ENCODE measurements around the gene PLP2. TPM values are rescaled to one million over a fixed set of nuclear protein-coding genes. Genes with fewer than 3 reads are reported as not detected.
A peak's percentile ranks its signal among the peaks of the same experiment; 100 is the strongest.

PLP2 gene
- polyA plus RNA-seq, 2 of the 4 experiments (the other 2 are of a cell fraction), result 164 to 209 TPM

GRCh38 chrX:49189606-49190005, 17.9 kb downstream of the PLP2 start (continued):
- no peak for TF ChIP-seq E2F6 (IDR thresholded peaks at IDR 0.05; ENCODE audit: borderline replicate concordance, low read depth)
- no peak for TF ChIP-seq ZC3H11A (IDR thresholded peaks at IDR 0.05)
- no peak for TF ChIP-seq PHF8 (IDR thresholded peaks at IDR 0.05; ENCODE audit: borderline replicate concordance, low read depth)
- TF ChIP-seq MAFK (IDR thresholded peaks at IDR 0.05; ENCODE audit: partially characterized antibody), result no peak

- Histone ChIP-seq H3K27ac (peak overlapping the region; percentile 90 to 98), H3K4me3 (peak overlapping the region; percentile 76), H3K4me2 (peak overlapping the region; percentile 87), H3K9me3 (no peaks in the 10 kb centered on the region), H3K4me1 (peaks cover 24% of the 10 kb centered on the region; the same call in 2 of the 3 replicates)
- ATAC-seq, result peak; percentile 91 to 95
- FAIRE-seq, result peak; percentile 100
- POLR2A ChIA-PET, result interaction anchor here (0.7 to 1.3 kb wide), 21 partner anchors 9 to 560 kb away, joined by 3 to 16 read pairs (median 4); partner anchors contain the start of genes CCDC22, PLP2, PRAF2 and SYP
- WGBS (ENCODE audit: missing lambda C conversion rate), result under 1% methylated on average over 26 of the region's 32 CpGs
- DNase-seq (ENCODE audit: low read depth in 1 of 2, low spot score in 1 of 2), result peak; percentile 95 to 100
- CTCF ChIA-PET, result interaction anchor here (1.1 to 1.3 kb wide), 2 partner anchors 10 to 59 kb away, joined by 3 to 4 read pairs; no protein-coding TSS in a partner anchor
- no peak for TF ChIP-seq NR3C1 (IDR thresholded peaks at IDR 0.05)
- TF ChIP-seq BHLHE40 (IDR thresholded peaks at IDR 0.05; ENCODE audit: low read depth, low read length), result no peak
- TF ChIP-seq HOXA7 (CRISPR knock-in tag; IDR thresholded peaks at IDR 0.05), result no peak
- no peak for TF ChIP-seq ZC3H11A (IDR thresholded peaks at IDR 0.05)
- no peak for TF ChIP-seq GATA3 (IDR thresholded peaks at IDR 0.05; ENCODE audit: borderline replicate concordance)
- TF ChIP-seq EHMT2 (IDR thresholded peaks at IDR 0.05; ENCODE audit: low read depth), result no peak
- TF ChIP-seq HDAC2 (IDR thresholded peaks at IDR 0.05), result no peak
- TF ChIP-seq TP53 (CRISPR knock-in tag; IDR thresholded peaks at IDR 0.05), result no peak
- TF ChIP-seq EP300 (IDR thresholded peaks at IDR 0.05), result no peak
- TF ChIP-seq E2F6 (IDR thresholded peaks at IDR 0.05; ENCODE audit: borderline replicate concordance, low read depth), result no peak
- TF ChIP-seq ZSCAN20 (CRISPR knock-in tag; IDR thresholded peaks at IDR 0.05), result no peak
- TF ChIP-seq CBX2 (IDR thresholded peaks at IDR 0.05; ENCODE audit: borderline replicate concordance, low read depth), result no peak
- peak; percentile 94 for TF ChIP-seq PBX3 (IDR thresholded peaks at IDR 0.05)
- TF ChIP-seq FOSL2 (IDR thresholded peaks at IDR 0.05), result no peak
- TF ChIP-seq FOSL2 (CRISPR knock-in tag; IDR thresholded peaks at IDR 0.05), result no peak
- TF ChIP-seq ZFP36 (IDR thresholded peaks at IDR 0.05; ENCODE audit: borderline replicate concordance, partially characterized antibody), result no peak
- no peak for TF ChIP-seq MAFK (IDR thresholded peaks at IDR 0.05; ENCODE audit: partially characterized antibody)
- no peak for TF ChIP-seq HMGXB4 (CRISPR knock-in tag; IDR thresholded peaks at IDR 0.05; ENCODE audit: borderline replicate concordance)
- no peak for TF ChIP-seq RAD21 (conservative IDR thresholded peaks at IDR 0.05 in 1 of 2, IDR thresholded peaks at IDR 0.05 in 1 of 2)
- peak; percentile 95 for TF ChIP-seq POLR2A (IDR thresholded peaks at IDR 0.05; ENCODE audit: low read length)
- no peak for TF ChIP-seq NPAS2 (CRISPR knock-in tag; IDR thresholded peaks at IDR 0.05; ENCODE audit: borderline replicate concordance)
- TF ChIP-seq HEYL (CRISPR knock-in tag; IDR thresholded peaks at IDR 0.05), result no peak
- TF ChIP-seq KDM1A (IDR thresholded peaks at IDR 0.05; ENCODE audit: low read depth), result no peak
- TF ChIP-seq PHF8 (IDR thresholded peaks at IDR 0.05; ENCODE audit: borderline replicate concordance, low read depth), result no peak
- no peak for TF ChIP-seq JUNB (IDR thresholded peaks at IDR 0.05)
- no peak for TF ChIP-seq HES2 (IDR thresholded peaks at IDR 0.05)
- TF ChIP-seq RFX5 (IDR thresholded peaks at IDR 0.05), result peak; percentile 50; the same call in 1 of the 2 replicates
- no peak for TF ChIP-seq USF2 (IDR thresholded peaks at IDR 0.05)
- no peak for TF ChIP-seq SREBF2 (IDR thresholded peaks at IDR 0.05)
- TF ChIP-seq REST (IDR thresholded peaks at IDR 0.05), result no peak
Measured at GRCh38 chrX:49190821-49191573, 19.3 kb downstream of the PLP2 start.
